Activated CD4-positive, alpha-beta T cell treated with anti-CD3 and anti-CD28 coated beads for 48 hours (primary cell): Measurements from ENCODE around the gene TSPAN32.

ENCODE experiments used
- DNase-seq: peaks from one replicate; pipeline ENCODE4 v3.0.0-alpha.2; 2020

The TSPAN32 gene, protein sequence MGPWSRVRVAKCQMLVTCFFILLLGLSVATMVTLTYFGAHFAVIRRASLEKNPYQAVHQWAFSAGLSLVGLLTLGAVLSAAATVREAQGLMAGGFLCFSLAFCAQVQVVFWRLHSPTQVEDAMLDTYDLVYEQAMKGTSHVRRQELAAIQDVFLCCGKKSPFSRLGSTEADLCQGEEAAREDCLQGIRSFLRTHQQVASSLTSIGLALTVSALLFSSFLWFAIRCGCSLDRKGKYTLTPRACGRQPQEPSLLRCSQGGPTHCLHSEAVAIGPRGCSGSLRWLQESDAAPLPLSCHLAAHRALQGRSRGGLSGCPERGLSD

DNA sequence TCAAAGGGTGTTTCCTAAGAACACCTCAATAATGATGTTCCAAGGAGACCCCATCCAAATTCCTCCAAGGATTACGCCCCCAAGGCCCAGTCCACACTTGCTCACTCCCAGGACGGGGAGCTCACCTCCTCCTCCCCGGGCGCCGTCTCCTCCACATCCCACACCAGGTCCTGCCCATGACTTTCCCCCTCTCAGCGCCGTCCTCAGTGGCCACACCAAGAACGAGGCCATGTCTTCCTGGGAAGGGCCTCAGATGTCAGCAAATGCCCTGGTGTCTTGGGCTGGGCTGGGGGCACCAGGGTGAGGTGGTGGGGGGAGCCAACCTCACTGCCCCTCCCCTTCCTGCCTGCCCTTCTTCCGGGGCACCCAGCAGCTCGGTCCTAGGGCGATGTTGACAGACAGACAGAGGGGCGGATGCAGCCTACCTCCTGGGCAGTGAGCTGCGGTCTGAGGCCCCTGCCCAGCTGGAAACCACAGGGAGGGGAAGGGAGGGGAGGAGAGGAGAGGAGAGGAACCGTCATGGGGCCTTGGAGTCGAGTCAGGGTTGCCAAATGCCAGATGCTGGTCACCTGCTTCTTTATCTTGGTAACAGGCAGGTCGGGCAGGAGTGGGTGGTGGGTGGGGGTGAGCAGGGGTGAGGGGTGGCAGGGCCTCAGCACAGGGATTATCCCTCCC is at the start of gene TSPAN32, which contains the start of gene C11orf21:
TSPAN32 (plus strand) TSS at position 383 of the 675 bp plus-strand sequence; CDS start at position 520, 137 bp downstream.
C11orf21 (minus strand) TSS at position 288 of the 675 bp plus-strand sequence; CDS start at position 178, 110 bp downstream.
- DNase-seq = peak; percentile 64

DNA sequence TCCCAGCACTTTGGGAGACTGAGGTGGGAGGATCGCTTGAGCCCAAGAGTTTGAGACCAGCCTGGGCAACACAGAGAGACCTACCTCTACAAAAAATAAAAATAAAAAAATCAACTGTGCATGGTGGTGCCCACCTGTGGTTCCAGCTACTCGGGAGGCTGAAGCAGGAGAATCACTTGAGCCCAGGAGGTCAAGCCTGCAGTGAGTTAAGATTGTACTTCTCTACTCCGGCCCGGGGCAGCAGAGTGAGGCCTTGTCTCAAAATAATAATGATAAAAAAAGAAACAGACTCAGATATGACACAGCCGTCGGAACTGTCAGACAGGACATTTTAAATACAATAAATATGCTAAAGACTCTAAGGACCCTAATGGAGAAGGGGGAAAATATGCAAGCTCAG is 49.8 kb upstream of the TSPAN32 start:
- no peak for DNase-seq

DNA sequence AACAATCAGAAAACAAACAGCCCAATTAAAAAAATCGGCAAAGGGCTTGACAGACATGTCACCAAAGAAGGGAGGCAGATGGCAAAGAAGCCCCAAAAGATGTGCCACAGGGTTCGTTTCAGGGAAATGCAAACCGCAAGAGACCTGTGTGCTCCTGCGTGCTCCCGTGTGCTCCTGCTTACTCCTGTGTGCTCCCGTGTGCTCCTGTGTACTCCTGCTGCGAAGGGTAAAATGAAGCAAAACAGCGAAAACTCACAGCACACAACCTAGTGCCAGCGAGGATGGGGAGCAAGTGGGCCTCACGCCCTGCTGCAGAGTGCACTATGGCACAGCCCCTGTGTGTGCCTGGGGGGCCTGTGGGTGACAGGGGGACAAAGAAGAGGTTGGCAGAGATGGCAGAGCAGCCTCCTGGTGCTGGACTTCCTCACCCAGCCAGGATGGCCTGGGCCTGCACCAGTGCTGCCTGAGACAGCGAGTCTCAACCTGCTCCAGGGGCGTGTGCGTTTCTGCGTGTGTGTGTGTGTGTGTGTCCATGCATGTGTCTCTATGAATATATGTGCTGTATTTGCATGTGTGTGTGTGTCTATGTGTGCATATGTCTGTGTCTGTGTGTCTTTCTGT is 45.4 kb upstream of the TSPAN32 start:
- DNase-seq = no peak

DNA sequence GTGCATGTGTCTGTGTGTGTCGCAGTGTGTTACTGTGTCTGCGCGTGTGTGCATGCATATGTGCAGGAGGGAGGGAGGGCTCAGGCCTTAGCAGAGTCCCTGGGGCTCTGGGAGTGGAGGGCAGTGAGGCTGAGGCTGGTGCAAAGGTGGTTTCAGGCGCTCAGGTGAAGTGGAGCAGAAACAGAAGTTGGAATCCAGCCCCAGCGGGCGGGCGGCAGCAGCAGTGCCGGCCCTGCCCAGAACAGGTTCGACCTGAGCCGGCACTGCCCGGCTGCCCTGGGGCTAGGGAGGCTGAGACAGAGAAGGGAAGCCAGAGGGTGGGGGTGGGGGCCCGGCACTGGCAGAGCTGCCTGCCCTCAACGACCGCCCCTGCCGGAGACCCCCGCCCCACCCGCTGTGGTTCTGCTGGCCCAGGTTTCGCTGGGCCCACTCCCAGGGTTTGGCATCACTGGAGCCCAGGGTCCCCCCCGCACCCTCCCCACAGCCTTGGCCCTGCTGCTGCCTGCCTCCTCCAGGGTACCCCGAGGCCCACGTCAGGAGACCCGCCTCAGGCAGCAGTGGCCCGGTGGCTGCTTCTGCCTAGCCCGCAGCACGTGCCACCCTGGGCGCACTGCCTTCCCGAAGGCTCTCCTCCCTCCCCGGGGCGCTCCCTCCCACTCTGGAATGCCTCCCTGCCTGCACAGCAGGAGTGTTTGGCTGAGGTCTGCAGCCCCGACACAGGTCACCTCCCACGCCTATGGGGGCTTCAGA is 44.7 kb upstream of the TSPAN32 start:
- DNase-seq = no peak

DNA sequence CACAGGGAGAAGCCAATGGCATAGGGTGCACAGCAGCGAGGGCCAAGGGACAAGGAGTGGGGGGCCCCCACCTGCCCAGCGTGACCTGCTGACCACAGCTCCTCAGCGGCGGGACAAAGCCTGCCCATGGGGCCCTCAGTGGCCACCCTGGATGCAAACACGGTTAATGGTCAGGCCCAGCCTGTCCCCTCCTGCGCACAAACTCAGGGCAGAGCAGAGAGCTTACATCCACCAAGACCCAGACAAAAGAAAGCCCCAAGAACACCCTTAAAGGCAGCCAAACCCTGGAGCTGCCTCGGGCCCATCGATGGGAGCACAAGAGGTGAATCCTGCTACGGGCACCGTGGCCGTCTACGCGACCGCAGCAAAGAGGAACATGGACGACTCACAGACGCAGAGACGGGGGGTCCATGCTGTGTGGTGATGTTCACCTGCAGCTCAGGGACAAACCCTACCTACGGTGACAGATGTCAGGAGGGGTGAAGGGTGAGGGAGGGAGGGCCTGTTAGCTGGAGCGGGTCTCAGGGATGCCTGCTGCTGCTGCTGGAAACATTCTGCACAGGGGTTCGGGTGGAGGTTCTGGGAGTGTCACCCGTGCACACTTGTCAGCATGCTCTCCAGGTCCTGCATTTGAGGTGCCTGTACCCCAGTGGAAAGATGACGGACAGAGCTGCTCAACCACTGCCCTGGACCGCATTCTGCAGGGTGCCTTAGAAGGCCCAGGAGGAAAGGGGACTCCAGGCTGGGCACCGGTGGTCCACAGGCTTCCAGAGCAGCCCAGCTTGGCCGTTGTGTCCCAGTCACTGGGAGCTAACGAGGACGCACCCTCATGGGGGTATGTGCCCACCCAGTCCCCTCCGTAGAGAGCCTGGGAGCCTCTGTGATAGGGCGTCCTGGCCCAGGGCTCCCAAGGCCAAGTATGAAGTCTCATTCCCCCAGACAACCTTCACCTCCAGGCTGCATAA is 43.0 kb upstream of the TSPAN32 start:
- DNase-seq = no peak

DNA sequence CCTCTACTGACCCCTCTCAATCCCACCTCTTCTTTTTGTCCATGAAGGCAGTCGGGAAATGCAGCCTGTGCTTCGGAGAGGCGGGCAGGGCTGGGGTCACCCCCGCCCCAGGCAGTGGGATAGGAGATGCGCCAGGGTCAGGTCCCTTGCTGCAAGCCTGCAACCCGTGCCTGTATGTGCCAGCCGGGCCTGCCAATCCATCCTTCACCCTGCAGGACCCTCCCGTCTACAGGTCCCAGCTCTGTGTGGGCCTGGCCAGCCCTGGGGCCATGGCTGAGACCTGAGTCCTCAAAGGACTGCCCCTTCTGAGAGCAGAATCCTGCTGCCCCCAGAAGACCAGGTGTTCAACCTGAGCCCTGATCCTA is 42.4 kb upstream of the TSPAN32 start:
- no peak for DNase-seq

DNA sequence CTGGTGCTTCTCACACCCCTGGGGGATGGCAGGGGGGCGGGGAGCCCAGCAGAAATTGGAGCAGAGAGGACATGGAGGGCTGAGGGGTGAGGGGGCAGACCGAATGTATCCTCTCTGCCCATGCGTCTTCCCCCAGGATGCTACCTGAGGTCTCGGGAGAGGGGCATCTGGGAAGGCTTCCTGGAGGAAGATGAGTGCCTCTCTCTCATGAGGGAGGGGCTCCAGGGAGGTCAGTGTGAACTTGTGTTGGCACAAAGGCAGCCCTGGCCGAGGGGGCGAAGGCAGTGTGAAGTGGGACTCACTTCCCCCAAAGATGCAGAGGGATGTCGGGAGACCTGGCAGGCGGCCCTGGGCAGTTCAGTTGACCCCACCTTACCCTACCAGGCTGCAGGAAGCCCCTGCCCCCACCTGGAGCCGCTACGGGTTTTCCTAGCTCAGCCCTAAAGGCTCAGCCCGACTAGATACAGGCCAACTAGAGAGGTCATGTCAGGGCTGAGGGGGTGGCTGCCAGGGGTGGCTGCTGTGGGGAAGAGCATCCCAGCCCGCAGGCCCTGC is 41.8 kb upstream of the TSPAN32 start:
- no peak for DNase-seq

DNA sequence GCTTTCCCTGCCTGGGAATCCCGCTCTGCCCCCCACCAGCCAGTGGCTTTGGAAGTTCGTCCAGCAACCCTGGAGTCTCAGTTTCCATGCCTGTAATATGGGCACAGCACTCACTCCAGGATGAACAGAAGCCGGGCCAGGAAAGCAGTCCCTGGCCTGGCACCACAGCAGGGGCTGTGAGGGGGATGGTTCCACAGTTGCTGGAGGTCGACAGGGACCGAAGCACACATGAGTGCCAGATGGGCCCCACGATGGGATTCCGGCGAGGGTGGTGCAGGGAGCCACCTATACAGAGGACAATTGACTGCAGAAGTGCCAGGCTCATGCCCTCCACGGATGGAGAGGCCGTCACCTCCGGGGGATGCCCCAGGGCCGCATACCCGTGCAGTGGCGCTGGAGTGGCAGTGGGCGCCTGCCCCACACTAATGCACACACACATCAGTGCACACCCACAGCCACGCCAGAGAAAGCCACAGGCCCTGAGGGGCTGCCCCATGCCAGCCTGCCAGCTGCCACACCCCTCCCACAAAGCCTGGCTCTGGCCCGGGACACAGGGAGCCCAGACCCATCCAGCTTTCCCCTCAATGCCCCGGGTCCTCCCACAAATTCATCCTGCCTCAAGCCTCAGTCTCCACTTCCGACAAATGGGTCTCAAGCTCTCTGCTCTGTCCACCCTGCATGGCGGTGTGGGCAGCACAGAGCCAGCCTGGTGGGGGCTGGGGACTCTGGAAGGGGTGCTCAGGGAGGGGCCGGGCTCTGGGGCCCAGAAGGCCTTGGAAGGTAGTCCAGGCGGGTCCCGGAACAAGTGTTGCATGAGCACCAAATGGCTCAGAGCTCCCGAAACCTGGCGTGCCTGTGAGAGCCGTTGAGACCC is 41.1 kb upstream of the TSPAN32 start:
- no peak for DNase-seq

DNA sequence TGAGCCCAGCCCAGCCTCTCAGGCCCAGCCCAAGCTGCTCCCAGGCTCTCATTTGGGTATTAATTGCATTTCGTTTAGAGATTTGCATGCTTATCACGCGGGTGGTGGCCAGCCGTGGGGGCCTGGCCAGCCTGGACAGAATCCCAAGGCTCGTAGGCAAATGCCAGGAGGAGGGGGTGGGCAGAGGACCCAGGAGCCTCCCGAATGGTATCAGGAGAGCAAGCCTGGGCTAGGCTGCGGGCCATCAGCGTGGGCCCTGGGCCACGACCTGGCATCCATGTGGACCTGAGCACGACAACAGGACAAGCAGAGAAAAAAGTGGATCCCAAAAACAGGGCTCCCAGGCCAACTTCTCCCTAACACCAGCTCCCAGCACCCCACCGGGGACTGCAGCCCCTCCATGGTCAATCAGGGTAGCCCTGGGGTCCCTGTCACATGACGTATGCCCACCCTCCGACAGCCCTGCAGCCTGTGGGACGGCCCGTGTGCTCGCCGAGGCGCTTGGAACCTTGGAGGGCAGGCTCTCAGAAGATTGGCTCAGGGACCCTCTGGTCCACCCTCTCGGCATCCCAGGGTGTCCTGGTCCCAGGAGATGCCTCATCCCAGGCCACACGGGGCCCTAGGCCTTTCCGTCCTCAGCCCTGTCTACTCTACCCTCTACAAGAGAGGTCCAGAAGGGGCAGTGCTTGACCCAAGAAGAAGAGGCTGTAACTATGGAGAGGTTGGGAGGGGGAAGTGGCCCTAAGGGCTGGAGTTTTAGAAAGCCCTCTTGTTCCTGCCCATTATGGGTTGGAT is 40.2 kb upstream of the TSPAN32 start:
- DNase-seq = no peak

DNA sequence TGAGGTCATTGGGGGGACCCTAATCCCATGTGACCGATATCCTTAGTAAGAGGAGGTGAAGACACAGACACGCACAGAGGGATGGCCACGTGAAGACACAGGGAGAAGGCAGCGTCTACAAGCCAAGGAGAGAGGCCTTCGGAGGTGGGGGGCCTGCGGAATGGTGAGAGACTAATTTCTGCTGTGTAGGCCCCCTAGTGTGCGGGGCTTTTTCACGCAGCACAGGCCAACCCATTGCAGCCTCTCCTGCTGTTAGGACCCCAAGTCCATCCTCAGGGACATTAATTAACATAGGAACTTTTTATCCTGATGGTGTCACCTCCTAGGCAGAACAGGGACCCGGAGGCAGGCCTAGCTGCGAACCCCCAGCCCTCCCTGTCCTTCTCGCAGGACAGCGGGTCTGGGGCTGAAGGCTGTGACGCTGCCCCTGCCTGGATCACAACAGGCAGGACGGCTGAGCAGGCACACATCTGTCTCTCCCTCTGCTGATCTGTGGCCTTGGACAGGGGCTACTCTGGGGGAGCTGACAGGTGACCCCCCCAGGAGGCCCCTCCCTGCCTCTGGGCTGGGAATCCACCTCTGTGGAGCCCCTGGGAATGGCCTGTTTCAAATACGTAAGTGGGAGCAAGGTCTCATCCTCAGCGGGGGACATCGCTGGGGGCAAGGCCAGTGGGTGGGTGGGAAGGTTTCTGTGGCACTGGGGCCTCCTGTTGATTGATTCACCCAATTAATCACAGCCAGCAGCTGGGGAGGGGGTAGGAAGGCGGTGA is 39.3 kb upstream of the TSPAN32 start:
- DNase-seq = no peak

DNA sequence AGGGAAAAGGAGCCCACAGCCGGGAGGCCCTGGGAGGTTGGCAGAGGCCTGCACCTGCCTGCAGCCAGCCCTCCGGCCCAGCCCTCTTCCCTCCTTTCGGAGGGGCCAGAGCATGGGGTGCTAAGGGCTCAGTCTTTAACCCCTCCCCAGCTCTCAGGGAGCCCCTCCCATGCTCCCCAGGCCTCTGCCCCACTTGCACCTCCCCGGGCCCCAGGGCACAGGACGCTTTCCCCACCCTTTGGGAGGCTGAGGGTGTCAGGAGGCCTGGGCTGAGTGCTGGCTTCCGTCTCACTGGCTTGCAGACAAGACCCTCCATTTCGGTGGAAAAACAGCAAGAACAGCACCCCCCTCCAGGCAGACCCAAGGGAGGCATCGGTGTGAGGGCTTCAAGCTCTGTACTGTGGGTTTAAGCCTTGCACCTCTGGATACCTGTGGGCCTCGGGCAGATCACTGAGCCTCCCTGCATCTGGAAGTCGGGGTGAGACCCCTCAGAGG is 38.7 kb upstream of the TSPAN32 start:
- DNase-seq = no peak

DNA sequence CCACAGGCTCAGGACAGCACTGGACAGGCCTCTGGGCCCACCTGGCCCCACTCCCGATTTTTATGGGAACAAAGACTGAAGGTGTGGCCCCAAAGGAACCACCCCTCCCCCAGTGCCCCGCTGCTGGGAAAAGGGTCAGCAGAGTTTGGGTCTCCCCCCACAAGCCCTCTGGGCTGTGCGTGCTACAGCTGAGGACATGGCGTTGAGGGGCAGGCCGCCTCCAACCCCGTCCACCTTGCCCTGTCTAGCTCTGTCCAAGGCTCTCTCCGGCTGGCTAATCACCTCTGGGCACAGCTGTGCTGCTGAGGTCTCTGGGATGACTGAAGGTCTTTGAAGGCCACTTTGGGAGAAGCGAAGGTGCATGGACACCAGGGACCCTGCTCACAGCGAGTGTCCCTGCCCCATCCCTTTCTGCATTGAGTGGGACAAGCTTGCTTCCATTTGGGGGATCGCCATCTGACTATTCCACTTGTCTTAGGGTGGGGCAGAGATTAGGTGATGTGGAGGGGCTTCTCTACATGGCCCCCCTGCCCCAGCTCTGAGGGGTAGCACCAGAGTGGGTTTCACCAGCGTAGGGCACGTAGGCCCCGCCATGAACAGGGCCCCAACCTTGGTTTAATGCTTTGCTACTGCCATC is 38.0 kb upstream of the TSPAN32 start:
- DNase-seq = no peak

DNA sequence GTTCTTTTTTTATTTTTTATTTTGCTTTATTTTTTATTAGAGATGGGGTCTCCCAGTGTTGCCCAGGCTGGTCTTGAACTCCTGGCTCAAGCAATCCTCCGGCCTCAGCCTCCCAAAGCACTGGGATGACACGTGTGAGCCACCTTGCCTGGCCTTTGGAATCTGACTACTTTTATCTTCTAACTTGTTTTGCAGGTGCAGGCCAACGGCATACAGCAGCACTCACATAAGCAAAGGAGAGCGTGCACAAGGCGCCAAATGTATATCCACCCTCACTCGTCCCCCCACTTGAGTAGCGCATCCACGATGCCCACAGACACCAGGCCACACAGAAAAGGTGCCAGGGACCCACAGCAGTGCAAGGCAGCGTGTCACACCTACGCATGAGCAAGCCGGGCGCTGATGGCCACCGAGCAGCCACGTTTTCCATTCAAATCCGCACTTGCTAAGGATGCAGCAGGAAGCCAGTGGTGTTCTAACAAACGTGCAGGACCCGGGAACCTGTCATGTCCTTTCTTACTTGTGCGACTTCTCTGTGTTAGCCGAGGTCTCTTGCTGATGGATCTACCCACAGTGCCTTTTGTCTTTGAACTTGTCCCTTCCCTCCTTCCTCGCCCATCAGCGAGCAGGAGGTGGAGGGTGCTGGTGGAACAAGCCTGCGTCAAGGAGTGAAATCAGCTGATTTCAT is 37.3 kb upstream of the TSPAN32 start:
- no peak for DNase-seq

DNA sequence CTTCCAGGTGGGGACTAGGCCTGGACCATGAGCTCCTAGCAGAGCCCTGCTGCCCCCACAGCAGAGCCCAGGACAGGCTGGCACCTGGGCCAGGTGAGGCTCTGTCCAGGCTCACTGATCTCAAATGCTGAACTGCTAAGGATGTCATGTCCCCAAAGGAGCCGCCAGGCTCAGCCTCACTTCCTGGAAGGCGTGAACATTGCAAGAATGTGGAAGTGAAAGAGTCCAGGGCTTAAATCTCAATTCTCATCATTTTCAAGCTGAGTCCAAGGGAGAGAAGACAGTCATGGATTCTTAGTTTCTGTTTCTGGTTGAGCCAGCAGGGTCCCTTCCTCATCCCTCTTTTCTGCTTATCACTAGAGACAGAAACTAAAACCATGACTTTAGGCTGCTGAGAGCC is 36.4 kb upstream of the TSPAN32 start:
- peak; percentile 49 for DNase-seq

DNA sequence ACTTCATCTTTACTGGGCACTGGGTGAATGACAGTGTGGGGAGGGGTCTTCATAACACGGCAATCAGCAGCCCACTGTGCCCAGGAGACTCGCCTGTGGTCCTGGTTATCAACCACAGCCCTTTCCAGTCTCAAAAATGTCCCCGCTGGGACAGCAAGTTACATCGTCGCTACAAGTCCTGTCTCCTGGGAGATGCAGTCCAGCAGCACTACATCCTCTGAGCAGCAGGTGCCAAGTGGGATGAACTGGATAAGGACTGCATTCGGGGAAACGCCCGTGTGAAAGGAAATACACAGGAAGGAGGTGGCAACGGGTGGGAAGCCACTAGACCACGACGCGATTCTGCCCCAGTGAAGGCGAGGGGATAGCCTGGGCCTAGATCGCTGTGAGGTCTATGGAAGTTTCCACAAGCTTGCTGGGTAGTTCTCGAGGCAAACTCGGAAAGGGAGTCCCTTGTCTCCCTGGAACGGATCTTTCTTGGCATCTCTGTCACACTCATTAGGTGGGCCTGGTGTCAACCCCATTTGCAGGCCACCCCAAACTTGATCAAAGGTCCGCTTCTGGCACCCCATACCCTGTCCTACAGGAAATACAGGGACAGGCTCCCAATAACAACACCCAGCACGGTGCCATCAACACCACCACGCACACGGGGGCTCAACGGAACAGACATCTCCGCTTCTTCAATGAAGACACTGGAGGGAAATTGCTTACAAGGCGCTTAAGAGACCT is 35.8 kb upstream of the TSPAN32 start:
- no peak for DNase-seq

DNA sequence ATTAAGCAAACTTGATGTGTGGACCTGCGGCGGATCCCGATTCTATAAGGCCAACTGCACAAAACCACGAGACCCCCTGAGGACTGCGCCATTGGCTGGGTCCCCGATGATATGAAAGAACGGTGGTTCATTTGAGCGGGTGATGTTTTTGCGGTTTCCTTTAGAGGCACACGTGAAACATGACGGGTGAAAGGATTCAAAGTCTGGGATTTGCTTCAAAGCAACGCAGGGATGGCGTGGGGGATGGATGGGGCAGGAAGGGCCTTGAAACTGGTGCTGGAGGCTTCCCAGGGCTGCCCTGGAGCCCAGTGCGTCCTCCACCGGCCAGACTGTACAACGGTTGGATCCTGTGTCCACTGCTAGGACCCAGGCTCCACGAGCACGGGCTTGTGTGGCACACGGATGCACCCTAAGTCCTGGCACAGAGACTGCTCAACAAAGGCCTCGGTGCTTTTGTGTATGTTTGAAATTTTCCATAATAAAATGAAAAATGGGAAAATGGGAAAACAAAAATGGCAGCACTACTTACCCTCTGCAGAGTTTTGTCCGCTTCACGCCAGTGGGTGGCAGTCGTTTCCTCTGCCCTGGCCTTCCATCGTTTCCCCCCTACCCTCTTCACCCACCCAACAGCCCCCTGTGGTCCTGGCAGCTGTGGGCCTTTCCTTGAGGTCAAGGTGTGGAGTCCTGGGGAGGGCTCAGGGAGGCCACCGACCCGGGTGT is 35.1 kb upstream of the TSPAN32 start:
- no peak for DNase-seq
